Measurements from ENCODE around the gene BCAM. TPM values are rescaled to one million over a fixed set of nuclear protein-coding genes. Genes with fewer than 3 reads are reported as not detected.

BCAM gene
- polyA plus RNA-seq, 1 donor from 2014 or later: 0.54 TPM

- TF ChIP-seq SMC3 (conservative IDR thresholded peaks at IDR 0.05; ENCODE audit: poor library complexity): no peak
These were observed 40.0 kb downstream of the BCAM start (continued) for GRCh38 chr19:44848812-44849447.

GRCh38 chr19:44850641-44851109 is 41.8 kb downstream of the BCAM start:
- H3K4me2 ChIP-seq (ENCODE audit: low read length): no peak overlapping the region
- TF ChIP-seq POLR2AphosphoS5 (IDR thresholded peaks at IDR 0.05): no peak
- TF ChIP-seq CTCF (IDR thresholded peaks at IDR 0.05; ENCODE audit: poor library complexity, severe bottlenecking): no peak
- TF ChIP-seq SMC3 (conservative IDR thresholded peaks at IDR 0.05; ENCODE audit: poor library complexity): no peak
- no peak for TF ChIP-seq EP300 (conservative IDR thresholded peaks at IDR 0.05; ENCODE audit: poor library complexity, severe bottlenecking)
- TF ChIP-seq TAF1 (IDR thresholded peaks at IDR 0.05; ENCODE audit: low read depth): no peak
- TF ChIP-seq REST (IDR thresholded peaks at IDR 0.05; ENCODE audit: borderline replicate concordance): no peak
- no peak for TF ChIP-seq MXI1 (conservative IDR thresholded peaks at IDR 0.05; ENCODE audit: poor library complexity, severe bottlenecking)
- no peak for TF ChIP-seq EZH2 (IDR thresholded peaks at IDR 0.05; ENCODE audit: borderline replicate concordance, insufficient read depth, low read length, poor library complexity, severe bottlenecking)

GRCh38 chr19:44851427-44851826 is 42.5 kb downstream of the BCAM start:
- Histone ChIP-seq H4K20me1 (ENCODE audit: insufficient read depth) (no peaks in the 10 kb centered on the region), H3K79me2 (replicated peaks; ENCODE audit: insufficient read depth, low read length) (peaks cover 42% of the 10 kb centered on the region), H3K9me3 (ENCODE audit: low read length) (no peaks in the 10 kb centered on the region), H3K4me3 (ENCODE audit: low read length) (no peak overlapping the region), H3K27me3 (ENCODE audit: insufficient read depth, low read depth, low read length) (no peaks in the 10 kb centered on the region), H2AFZ (ENCODE audit: low read depth, low read length) (no peak overlapping the region), H3K9ac (ENCODE audit: low read length) (no peak overlapping the region), H3K27ac (ENCODE audit: low read length) (no peak overlapping the region), H3K9me2 (ENCODE audit: insufficient read depth, low read length) (no peaks in the 10 kb centered on the region), H3K36me3 (ENCODE audit: insufficient read depth, low read length) (no peaks in the 10 kb centered on the region), H3F3A (ENCODE audit: insufficient read depth, low read length, poor library complexity, severe bottlenecking) (no peaks in the 10 kb centered on the region), H3K4me2 (ENCODE audit: low read length) (no peak overlapping the region)
- no peak for TF ChIP-seq POLR2AphosphoS5 (IDR thresholded peaks at IDR 0.05)
- TF ChIP-seq CTCF (IDR thresholded peaks at IDR 0.05; ENCODE audit: poor library complexity, severe bottlenecking): no peak
- no peak for TF ChIP-seq RAD21 (conservative IDR thresholded peaks at IDR 0.05)
- TF ChIP-seq EP300 (conservative IDR thresholded peaks at IDR 0.05; ENCODE audit: poor library complexity, severe bottlenecking): no peak
- TF ChIP-seq TAF1 (IDR thresholded peaks at IDR 0.05; ENCODE audit: low read depth): no peak
- TF ChIP-seq REST (IDR thresholded peaks at IDR 0.05; ENCODE audit: borderline replicate concordance): no peak
- TF ChIP-seq SMC3 (conservative IDR thresholded peaks at IDR 0.05; ENCODE audit: poor library complexity): no peak
- no peak for TF ChIP-seq EZH2 (IDR thresholded peaks at IDR 0.05; ENCODE audit: borderline replicate concordance, insufficient read depth, low read length, poor library complexity, severe bottlenecking)
- TF ChIP-seq MXI1 (conservative IDR thresholded peaks at IDR 0.05; ENCODE audit: poor library complexity, severe bottlenecking): no peak

More at GRCh38 chr19:44850641-44851109, 41.8 kb downstream of the BCAM start:
- Histone ChIP-seq H3K27ac (ENCODE audit: low read length) (no peak overlapping the region), H3K4me3 (ENCODE audit: low read length) (no peak overlapping the region), H3K9me2 (ENCODE audit: insufficient read depth, low read length) (no peaks in the 10 kb centered on the region), H3F3A (ENCODE audit: insufficient read depth, low read length, poor library complexity, severe bottlenecking) (no peaks in the 10 kb centered on the region), H3K36me3 (ENCODE audit: insufficient read depth, low read length) (no peaks in the 10 kb centered on the region), H2AFZ (ENCODE audit: low read depth, low read length) (no peak overlapping the region), H3K9ac (ENCODE audit: low read length) (no peak overlapping the region), H3K9me3 (ENCODE audit: low read length) (no peaks in the 10 kb centered on the region), H4K20me1 (ENCODE audit: insufficient read depth) (no peaks in the 10 kb centered on the region), H3K27me3 (ENCODE audit: insufficient read depth, low read depth, low read length) (no peaks in the 10 kb centered on the region), H3K79me2 (replicated peaks; ENCODE audit: insufficient read depth, low read length) (peaks cover 38% of the 10 kb centered on the region)

All from neural cell (in vitro differentiated cells).